ENCODE data around the gene GPR161. TPM values are rescaled to one million over a fixed set of nuclear protein-coding genes. Genes with fewer than 3 reads are reported as not detected.

Gene GPR161
- total RNA-seq, 1 experiment from 2014 or later, result 2.4 TPM

- Histone ChIP-seq H3K27me3 (ENCODE audit: control insufficient read depth, insufficient read depth, low read length) (0 out of 2 replicates have a peak, but pooled peaks cover 2% of the 10 kb centered on the region), H3K36me3 (ENCODE audit: control insufficient read depth, insufficient read depth, low read length) (no peaks in the 10 kb centered on the region), H3K4me3 (ENCODE audit: low read depth in 2 of 2, low read length in 2 of 2) (no peak overlapping the region), H3K4me1 (ENCODE audit: control insufficient read depth, insufficient read depth, low read length) (no peaks in the 10 kb centered on the region), H3K27ac (ENCODE audit: low read length) (no peak overlapping the region), H3K9me3 (ENCODE audit: control insufficient read depth, insufficient read depth, low read depth, low read length) (no peaks in the 10 kb centered on the region)
- DNase-seq (ENCODE audit: low read depth, low spot score) (no peak), ATAC-seq (no peak)
- no peak for TF ChIP-seq TCF7L2 (IDR thresholded peaks at IDR 0.05; ENCODE audit: low read depth, low read length)
- TF ChIP-seq SIN3A (IDR thresholded peaks at IDR 0.05; ENCODE audit: borderline replicate concordance, insufficient read depth, low read depth, low read length), result no peak
- no peak for TF ChIP-seq CTCF (IDR thresholded peaks at IDR 0.05)
- TF ChIP-seq REST (IDR thresholded peaks at IDR 0.05; ENCODE audit: insufficient read depth in 1 of 2, low read depth in 2 of 2, low read length in 1 of 2), result no peak
- TF ChIP-seq POLR2AphosphoS5 (IDR thresholded peaks at IDR 0.05; ENCODE audit: low read depth, low read length), result no peak
- intact Hi-C loops (cut with micrococcal nuclease; ENCODE audit: unreplicated experiment), result no loop called here
- BruUV-seq (replicated peaks), result no TSS peak
- in situ Hi-C loops (cut with HindIII; ENCODE audit: low pct_unique_long_range_greater_than_20kb, low sequenced_read_pairs), result no loop called here
- POLR2A ChIA-PET, result interaction anchor here (0.6 to 0.7 kb wide), 2 partner anchors 51 to 97 kb away, joined by 4 to 12 read pairs; no protein-coding TSS in a partner anchor
- CTCF ChIA-PET, result interaction anchor here (0.6 to 0.7 kb wide), 3 partner anchors 14 to 1200 kb away, joined by 3 to 6 read pairs (median 5); no protein-coding TSS in a partner anchor
Observed at GRCh38 chr1:168110896-168111545, 25.7 kb downstream of the GPR161 start.

DNA sequence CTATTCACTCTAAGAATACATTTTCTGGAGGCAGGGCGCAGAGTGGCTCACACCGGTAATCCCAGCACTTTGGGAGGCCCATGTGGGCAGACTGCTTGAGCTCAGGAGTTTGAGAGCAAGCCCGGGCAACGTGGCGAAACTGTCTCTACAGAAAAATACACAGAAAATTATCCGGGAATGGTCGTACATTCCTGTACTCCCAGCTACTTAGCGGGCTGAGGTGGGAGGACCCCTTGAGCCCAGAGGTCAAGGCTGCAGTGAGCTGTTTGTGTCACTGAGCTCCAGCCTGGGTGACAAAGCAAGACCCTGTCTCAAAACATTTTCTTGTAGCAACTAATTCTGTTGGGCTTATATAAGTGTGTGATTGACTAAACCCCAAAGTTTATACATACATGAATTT, 30.5 kb downstream of the GPR161 start:
- intact Hi-C loops (cut with micrococcal nuclease; ENCODE audit: unreplicated experiment) (no loop called here), in situ Hi-C loops (cut with HindIII; ENCODE audit: low pct_unique_long_range_greater_than_20kb, low sequenced_read_pairs) (no loop called here)
- BruUV-seq (replicated peaks), result no TSS peak
- no peak for DNase-seq (ENCODE audit: low read depth, low spot score)
- no peaks in the 10 kb centered on the region for H3K36me3 ChIP-seq (ENCODE audit: control insufficient read depth, insufficient read depth, low read length)
- no peak overlapping the region for H3K4me3 ChIP-seq (ENCODE audit: low read depth in 2 of 2, low read length in 2 of 2)
- no peak for TF ChIP-seq SIN3A (IDR thresholded peaks at IDR 0.05; ENCODE audit: borderline replicate concordance, insufficient read depth, low read depth, low read length)
- no peak for TF ChIP-seq POLR2AphosphoS5 (IDR thresholded peaks at IDR 0.05; ENCODE audit: low read depth, low read length)
- POLR2A ChIA-PET, result no interaction called here
- 0 out of 2 replicates have a peak, but pooled peaks cover 2% of the 10 kb centered on the region for H3K27me3 ChIP-seq (ENCODE audit: control insufficient read depth, insufficient read depth, low read length)
- CTCF ChIA-PET, result no interaction called here
- no peak overlapping the region for H3K27ac ChIP-seq (ENCODE audit: low read length)
- no peaks in the 10 kb centered on the region for H3K4me1 ChIP-seq (ENCODE audit: control insufficient read depth, insufficient read depth, low read length)
- no peaks in the 10 kb centered on the region for H3K9me3 ChIP-seq (ENCODE audit: control insufficient read depth, insufficient read depth, low read depth, low read length)
- no peak for ATAC-seq

- in situ Hi-C loops (cut with HindIII; ENCODE audit: low pct_unique_long_range_greater_than_20kb, low sequenced_read_pairs), result no loop called here
- TF ChIP-seq CTCF (IDR thresholded peaks at IDR 0.05) (no peak), POLR2AphosphoS5 (IDR thresholded peaks at IDR 0.05; ENCODE audit: low read depth, low read length) (no peak), SIN3A (IDR thresholded peaks at IDR 0.05; ENCODE audit: borderline replicate concordance, insufficient read depth, low read depth, low read length) (no peak), TCF7L2 (IDR thresholded peaks at IDR 0.05; ENCODE audit: low read depth, low read length) (no peak)
- Histone ChIP-seq H3K9me3 (ENCODE audit: control insufficient read depth, insufficient read depth, low read depth, low read length) (no peaks in the 10 kb centered on the region), H3K27ac (ENCODE audit: low read length) (no peak overlapping the region), H3K4me1 (ENCODE audit: control insufficient read depth, insufficient read depth, low read length) (no peaks in the 10 kb centered on the region), H3K4me3 (ENCODE audit: low read depth in 2 of 2, low read length in 2 of 2) (no peak overlapping the region), H3K36me3 (ENCODE audit: control insufficient read depth, insufficient read depth, low read length) (no peaks in the 10 kb centered on the region), H3K27me3 (ENCODE audit: control insufficient read depth, insufficient read depth, low read length) (0 out of 2 replicates have a peak, but pooled peaks cover 2% of the 10 kb centered on the region)
- intact Hi-C loops (cut with micrococcal nuclease; ENCODE audit: unreplicated experiment), result no loop called here
- DNase-seq (ENCODE audit: low read depth, low spot score) (no peak), ATAC-seq (no peak)
- CTCF ChIA-PET, result no interaction called here
- BruUV-seq (replicated peaks), result no TSS peak
- POLR2A ChIA-PET, result no interaction called here
Observed at GRCh38 chr1:168105846-168106245, 30.9 kb downstream of the GPR161 start.
